GM21360 (cell line): ENCODE measurements around the gene UVRAG.
"Not testable (repeated sequence)": the region's sequence is repeated elsewhere in the genome, so short reads cannot be mapped to it uniquely, and the experiment has no call there.

Source experiments
- ATAC-seq: cut with Tn5 transposase; IDR thresholded peaks from one replicate; pipeline ENCODE4 v1.9.1; 2021; ENCODE audit warnings: mild to moderate bottlenecking, moderate library complexity; ENCODE audit not compliant: unreplicated experiment

Gene UVRAG

GRCh38 chr11:76048763-76049162, 233.8 kb downstream of the UVRAG start:
- no peak for ATAC-seq

GRCh38 chr11:76049511-76049910, 234.5 kb downstream of the UVRAG start:
- no peak for ATAC-seq

GRCh38 chr11:76051937-76052336, 236.9 kb downstream of the UVRAG start:
- no peak for ATAC-seq

GRCh38 chr11:76054330-76054729, 239.3 kb downstream of the UVRAG start:
- no peak for ATAC-seq

- no peak for ATAC-seq
Measured at GRCh38 chr11:76056876-76057275, 241.9 kb downstream of the UVRAG start.

GRCh38 chr11:76060475-76061036, 245.5 kb downstream of the UVRAG start:
- not testable (repeated sequence) for ATAC-seq

- ATAC-seq = peak; percentile 97
Measured at GRCh38 chr11:76062733-76063132, 247.7 kb downstream of the UVRAG start.

GRCh38 chr11:76064192-76064591, 249.2 kb downstream of the UVRAG start:
- ATAC-seq = no peak

GRCh38 chr11:76067099-76067498, 252.1 kb downstream of the UVRAG start:
- ATAC-seq = no peak

- no peak for ATAC-seq
Measured at GRCh38 chr11:76069001-76069400, 254.0 kb downstream of the UVRAG start.

- no peak for ATAC-seq
Measured at GRCh38 chr11:76071090-76071489, 256.1 kb downstream of the UVRAG start.

- no peak for ATAC-seq
Measured at GRCh38 chr11:76073724-76074123, 258.7 kb downstream of the UVRAG start.

- ATAC-seq = no peak
Measured at GRCh38 chr11:76074148-76075095, 259.4 kb downstream of the UVRAG start.

GRCh38 chr11:76075716-76076115, 260.7 kb downstream of the UVRAG start:
- no peak for ATAC-seq

GRCh38 chr11:76076253-76076652, 261.2 kb downstream of the UVRAG start:
- not testable (repeated sequence) for ATAC-seq

GRCh38 chr11:76076749-76077148, 261.7 kb downstream of the UVRAG start:
- no peak for ATAC-seq

GRCh38 chr11:76077575-76078150, 262.7 kb downstream of the UVRAG start:
- no peak for ATAC-seq

- not testable (repeated sequence) for ATAC-seq
Measured at GRCh38 chr11:76081084-76081483, 266.1 kb downstream of the UVRAG start.

- ATAC-seq = no peak
Measured at GRCh38 chr11:76083563-76084451, 268.8 kb downstream of the UVRAG start.

GRCh38 chr11:76085270-76085669, 270.3 kb downstream of the UVRAG start:
- no peak for ATAC-seq
